SKM-1 (cell line): ENCODE measurements around the gene WBP1.
"Not testable (repeated sequence)": the region's sequence is repeated elsewhere in the genome, so short reads cannot be mapped to it uniquely, and the experiment has no call there.

Source experiments
- DNase-seq: peaks from one replicate; lab custom pipeline; 2025; ENCODE audit not compliant: unreplicated experiment; lab: John Stamatoyannopoulos, UW

WBP1 gene

DNA sequence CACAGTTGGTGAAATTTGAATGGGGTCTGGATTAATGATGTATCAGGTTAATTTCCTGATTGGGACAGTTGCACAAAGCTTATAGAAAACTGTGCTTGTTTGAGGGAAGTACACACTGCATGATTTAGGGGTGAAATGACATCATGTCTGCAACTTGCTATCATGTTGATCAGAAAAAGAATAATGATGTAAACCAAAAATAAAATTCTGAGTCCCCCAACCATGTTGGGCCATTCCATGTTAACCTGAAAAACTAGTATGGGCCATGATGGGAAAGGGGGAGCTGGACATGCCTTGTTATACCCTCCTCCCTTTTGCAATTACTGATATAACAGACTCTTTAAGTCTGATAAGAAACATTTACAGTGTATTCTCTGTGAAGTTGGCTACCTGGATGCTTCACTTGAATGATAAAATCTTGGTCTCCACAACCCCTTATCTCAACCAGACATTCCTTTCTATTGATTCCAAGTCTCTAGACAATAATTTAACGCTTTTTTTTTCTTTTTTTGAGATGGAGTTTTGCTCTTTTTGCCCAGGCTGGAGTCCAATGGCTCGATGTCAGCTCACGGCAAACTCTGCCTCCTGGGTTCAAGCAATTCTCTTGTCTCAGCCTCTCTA lies 7.6 kb upstream of the WBP1 start:
- DNase-seq, result no peak

DNA sequence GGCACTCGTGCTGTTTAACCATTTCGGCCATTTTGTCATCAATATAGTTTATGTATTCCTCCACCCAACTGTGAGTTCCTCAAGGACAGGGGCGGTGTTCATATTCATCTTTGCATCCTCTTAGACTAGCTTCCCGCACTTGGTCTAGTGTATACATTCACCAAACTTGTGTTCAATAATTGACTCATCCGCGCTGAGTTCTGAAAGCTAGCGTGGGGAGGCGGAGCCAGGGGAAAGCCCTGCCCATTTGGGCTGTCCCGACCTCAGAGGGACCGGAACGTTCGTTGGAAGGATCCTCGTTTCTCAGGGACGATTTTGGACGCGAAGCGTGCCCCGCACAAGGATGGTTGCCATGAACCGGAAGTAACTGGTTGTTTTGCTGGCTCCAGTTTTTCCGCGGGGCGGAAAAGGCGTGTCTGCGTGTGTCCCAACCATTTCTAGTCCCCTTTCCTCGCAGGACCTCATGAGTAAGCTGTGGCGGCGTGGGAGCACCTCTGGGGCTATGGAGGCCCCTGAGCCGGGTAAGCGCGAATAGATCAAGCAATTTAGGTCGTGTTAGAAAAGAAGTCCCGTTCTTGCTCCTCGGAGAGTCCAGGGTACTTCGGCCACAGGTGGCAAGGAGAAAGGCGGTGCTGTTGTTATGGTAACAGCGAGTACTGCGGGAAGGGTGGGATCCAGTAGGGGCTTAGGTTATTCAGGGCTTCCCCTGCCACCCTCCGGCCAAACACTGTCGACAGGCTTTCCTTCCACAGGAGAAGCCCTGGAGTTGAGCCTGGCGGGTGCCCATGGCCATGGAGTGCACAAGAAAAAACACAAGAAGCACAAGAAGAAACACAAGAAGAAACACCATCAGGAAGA lies 3.4 kb upstream of the WBP1 start, which contains the start of gene INO80B:
TSS of gene INO80B (plus strand) at position 434 of the 858 bp plus-strand sequence. CDS start at position 464, 30 bp downstream.
- DNase-seq, result peak; percentile 90

DNA sequence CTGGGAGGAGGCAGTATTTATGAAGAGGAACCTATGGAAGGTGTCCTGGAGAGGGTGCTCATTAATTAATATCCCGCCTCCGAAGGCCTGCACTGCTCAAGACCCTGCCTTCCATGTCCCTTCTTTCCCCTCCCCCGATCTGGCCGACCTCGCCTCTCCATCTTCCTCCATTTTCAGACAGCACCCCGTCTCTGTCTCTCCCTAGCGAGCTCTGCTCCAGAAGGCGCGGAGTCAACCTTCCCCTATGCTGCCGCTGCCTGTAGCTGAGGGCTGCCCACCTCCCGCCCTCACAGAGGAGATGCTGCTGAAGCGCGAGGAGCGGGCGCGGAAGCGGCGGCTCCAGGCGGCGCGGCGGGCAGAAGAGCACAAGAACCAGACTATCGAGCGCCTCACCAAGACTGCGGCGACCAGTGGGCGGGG lies 1.1 kb upstream of the WBP1 start:
- no peak for DNase-seq

DNA sequence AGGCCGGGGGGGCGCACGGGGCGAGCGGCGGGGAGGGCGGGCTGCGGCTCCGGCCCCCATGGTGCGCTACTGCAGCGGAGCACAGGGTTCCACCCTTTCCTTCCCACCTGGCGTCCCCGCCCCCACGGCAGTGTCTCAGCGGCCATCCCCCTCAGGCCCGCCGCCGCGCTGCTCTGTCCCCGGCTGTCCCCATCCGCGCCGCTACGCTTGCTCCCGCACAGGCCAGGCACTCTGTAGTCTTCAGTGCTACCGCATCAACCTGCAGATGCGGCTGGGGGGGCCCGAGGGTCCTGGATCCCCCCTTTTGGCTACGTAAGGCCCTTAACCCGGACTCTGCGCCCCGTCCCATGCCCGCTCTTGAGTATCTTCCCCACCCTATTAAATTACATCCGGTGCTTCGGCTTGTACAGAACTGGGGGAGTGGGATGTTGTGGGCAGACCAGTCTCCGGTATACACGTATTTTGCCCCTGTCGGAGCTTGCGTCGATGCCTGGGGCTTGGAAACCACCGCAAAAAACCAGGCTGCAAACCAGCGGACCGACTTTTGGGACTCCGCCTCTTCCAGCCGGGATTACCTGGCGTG lies 598 bp upstream of the WBP1 start:
- no peak for DNase-seq

DNA sequence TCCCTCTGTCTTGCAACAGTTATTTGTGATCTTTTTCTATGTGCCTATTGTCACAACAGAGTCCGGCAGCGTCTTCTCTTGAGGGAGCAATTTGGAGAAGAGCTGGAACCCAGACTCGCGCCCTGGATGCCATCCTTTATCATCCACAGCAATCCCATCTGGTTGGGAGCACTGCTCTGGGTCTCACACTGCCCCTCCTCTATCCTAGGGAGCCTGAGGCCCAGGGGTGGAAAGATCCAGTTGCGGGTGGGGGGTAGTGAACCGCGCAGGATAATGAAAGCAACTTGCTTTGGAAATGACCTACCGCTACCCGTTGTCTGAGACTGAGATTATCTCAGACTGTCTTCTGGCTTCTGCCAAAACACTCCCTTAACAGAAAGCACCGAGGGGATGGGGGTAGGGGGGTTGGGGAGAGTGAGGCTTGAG lies 713 bp downstream of the WBP1 start:
- no peak for DNase-seq

DNA sequence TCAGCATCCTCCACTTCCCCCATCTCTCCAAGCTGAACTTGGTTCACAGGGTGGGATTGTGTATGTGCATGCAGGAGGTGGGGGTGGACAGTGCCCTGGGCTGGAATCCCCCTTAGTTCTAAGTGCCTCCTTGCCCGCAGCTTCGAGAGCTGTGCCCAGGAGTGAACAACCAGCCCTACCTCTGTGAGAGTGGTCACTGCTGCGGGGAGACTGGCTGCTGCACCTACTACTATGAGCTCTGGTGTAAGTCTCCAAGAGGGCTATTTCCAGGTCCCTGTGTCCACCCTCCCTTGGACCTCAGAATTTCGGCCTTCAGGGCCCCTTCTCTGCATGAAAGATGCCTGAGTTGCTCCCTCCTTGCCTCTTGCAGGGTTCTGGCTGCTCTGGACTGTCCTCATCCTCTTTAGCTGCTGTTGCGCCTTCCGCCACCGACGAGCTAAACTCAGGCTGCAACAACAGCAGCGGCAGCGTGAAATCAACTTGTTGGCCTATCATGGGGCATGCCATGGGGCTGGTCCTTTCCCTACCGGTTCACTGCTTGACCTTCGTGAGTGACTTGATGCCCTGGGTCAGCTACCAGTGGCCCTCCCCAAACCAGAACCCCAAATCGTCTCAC lies 1.4 kb downstream of the WBP1 start:
- not testable (repeated sequence) for DNase-seq

DNA sequence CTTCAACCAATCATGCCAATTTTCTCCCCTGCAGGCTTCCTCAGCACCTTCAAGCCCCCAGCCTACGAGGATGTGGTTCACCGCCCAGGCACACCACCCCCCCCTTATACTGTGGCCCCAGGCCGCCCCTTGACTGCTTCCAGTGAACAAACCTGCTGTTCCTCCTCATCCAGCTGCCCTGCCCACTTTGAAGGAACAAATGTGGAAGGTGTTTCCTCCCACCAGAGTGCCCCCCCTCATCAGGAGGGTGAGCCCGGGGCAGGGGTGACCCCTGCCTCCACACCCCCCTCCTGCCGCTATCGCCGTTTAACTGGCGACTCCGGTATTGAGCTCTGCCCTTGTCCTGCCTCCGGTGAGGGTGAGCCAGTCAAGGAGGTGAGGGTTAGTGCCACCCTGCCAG lies 1.9 kb downstream of the WBP1 start:
- DNase-seq, result not testable (repeated sequence)

DNA sequence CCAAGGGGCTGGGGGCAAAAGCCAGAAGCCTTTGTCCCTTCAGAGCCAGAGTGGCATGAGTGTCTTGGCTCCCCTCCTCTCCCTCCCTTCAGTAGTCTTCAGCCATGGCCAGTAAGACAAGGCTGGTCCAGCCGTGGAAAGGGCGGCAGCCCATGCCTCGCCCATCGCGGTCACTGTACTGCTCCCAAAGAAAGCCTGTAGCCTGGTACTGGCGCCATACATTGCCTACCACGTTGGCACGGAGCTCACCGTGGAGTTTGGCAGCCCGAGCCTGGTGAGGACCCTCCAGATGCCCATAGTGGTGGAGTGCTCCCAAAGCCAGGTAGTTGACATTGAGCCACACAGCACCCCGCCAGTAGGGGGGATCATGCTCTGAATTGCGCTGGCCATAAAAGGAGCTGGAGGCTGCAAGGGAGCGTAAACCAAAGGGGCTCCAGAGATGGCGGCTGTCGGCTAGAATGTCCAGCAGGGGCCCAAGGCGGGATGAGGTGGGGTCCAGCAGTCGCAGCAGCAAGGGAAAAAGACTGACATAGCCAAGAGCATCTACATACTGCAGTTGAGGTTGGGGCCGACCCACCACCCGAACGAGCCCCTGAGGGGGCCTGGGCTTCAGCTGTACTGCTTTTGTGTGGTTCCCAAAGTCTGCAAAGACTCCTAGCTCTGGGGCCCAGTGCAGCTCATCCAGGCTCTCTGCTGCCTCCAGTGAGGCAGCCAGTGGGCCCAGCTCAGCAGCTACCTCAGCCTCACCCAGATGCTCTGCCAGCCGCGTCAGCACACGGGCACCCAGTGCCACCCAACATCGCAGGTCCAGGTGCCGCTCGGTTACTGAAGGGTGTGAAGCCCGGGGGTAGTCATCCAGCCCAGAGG lies 3.2 kb downstream of the WBP1 start:
- DNase-seq, result no peak

DNA sequence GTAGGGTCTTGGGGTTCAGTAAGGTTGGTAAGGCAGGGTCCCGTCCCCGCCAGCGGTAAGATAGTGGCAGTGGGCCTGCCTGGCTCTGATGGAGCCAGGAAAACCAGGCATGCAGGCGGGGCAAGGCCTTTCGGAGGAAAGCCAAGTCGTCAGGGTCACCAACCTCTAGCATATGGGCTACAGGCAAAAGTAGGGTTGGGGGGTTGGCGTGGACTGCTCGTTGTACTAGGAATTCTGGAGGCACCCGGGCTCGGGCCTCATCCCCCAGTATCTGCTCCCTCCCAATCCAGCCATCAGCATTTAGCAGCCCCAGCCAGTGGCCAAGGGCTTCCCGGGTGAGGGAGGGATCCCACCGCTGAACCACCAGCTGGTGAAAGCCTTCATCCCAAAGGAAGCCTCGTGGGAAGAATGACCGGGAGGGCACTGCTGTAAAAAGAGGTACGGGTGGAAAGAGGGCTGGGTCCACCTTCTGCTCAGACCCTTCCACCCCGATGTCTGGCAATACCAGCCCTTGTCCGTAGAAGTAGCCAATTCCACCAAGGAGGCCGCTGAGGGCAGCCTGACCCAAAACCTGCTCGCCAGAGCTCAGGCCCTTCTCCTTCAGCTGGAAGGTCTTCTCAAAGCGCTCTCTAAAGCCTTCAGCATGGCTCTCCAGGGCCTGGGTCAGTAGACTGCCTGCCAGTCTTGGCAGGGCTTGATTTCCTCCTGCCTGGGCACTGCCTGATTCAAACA lies 4.0 kb downstream of the WBP1 start:
- no peak for DNase-seq

DNA sequence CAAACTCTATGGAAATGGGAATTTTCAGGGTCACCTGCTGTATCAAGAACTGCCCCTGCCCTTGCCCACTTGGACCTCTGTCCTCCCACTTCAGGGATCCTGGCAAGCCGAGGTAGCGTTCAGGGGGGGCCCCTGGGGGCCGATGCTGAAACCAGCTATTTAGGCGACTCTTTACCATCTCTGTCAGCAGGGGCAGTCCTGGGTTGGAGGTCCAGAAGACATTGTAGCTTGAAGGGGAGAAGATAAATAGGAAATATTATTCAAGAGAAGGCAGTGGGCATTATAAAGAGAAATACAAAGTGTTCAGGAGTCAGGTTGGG lies 4.5 kb downstream of the WBP1 start:
- DNase-seq, result no peak

DNA sequence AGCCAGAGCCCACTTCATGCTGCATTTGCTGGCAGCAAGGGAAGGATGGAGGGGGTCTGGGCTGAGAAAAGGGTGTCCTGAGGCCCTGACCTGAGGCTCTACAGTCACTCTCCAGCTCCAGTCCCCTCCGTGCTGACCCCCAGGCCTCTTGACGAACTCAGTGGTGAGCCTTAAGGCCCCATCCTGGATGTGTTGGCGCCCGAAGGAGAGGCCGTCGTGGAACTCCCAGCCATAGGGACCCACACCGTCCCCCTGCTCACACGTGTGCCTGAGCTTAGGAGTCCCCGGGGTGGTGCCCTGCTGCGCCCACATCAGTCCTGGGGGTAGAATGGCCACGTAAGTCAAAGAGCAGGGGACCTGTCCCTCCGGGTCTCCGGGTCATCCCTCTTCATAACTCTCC lies 6.2 kb downstream of the WBP1 start:
- DNase-seq, result no peak

DNA sequence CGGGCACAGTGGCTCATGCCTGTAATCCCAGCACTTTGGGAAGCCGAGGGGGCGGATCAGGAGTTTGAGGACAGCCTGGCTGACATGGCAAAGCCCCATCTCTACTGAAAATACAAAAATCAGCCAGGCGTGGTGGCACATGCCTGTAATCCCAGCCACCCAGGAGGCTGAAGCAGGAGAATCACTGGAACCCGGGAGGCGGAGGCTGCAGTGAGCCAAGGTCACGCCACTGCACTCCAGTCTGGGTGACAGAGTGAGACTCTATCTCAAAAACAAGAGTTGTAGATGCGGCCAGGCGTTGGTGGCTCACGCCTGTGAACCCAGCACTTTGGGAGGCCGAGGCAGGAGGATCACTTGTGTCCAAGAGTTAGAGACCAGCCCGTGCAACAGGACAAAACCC lies 12.5 kb downstream of the WBP1 start:
- DNase-seq, result not testable (repeated sequence)

DNA sequence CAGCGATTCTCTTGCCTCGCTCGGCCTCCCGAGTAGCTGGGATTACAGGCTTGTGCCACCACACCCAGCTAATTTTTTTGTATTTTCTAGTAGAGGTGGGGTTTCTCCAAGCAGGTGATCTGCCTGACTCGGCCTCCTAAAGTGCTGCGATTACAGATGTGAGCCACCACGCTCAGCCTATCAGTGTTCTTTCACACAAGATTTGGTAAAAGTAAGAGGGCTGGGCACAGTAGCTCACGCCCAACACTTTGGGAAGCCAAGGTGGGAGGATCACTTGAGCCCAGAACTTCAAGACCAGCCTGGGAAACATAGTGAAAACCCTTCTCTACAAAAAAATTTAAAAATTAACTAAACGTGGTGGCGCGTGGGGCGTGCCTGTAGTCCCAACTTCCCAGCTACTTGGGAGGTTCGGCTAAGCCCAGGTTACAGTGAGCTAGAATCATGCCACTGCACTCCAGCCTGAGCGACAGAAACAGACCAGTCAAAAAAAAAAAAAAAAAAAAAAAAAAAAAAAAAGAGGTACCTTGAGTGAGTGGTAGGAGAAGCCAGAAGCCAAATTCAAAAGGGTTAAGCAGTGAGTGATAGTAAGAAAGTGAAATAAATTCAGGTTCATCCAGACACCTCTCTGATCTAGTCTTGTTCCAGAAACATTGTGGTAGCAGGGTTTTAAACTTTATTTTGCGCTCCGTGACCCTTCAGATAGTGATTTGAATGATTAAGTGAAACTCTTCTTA lies 13.3 kb downstream of the WBP1 start:
- DNase-seq, result no peak

DNA sequence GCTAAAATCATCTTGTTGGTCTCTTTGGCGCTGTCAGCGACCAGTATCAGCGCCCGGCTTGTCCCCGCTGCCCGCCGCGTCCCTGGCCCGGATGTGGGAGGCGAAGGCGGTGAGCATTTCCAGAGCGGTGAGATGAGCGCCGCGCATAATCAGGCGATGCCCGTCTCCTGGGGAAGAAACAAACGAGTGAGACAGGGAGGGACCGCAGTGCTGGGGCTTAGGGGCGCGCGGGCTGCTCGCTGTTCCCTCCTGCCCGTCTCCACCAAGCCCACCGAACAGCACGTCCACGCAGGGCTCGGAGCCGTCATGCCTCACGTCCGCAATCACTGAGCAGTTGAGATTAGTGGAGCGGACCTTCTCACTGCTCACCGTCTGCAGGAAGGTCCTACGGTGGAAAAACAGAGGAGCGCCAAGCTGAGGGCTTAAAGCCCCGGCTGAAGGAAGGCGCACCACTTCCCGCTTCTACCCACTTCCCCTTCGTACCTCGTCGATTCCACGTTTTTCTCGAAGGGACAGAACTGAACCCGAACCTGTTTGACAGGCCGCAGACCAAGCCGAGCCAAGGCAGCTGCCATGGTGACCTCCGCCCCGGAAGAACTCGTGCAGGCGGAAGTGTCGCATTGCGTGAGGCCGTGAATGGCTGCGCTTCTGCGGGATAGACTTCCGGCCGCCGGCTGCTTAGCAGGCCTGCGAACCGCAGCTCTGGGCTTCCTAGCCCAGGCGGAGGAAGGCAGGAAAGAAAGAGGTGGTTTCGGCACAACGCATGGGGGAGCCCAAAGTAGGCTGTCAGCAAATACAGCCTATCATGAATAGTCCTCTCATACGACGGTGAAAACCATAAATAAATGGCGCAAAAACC lies 14.1 kb downstream of the WBP1 start, which contains the start of gene MRPL53:
TSS of gene MRPL53 (minus strand) at position 595 of the 859 bp plus-strand sequence. CDS start at position 575, 20 bp downstream.
- peak; percentile 84 for DNase-seq

DNA sequence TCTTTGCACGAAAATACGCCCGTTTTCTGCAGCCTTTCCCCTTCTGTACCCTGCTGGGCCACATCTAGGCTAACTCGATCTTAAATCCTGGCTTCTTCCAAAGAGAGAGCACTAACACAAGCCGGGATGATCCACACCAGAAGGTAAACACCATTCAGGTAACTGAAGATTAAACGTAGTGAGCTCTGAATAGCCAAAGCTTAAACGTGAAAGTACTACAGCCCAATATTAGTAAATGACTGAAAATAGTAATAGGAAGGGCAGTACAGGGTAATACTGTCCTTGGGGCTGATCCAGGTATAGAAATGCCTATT lies 14.7 kb downstream of the WBP1 start:
- DNase-seq, result no peak

DNA sequence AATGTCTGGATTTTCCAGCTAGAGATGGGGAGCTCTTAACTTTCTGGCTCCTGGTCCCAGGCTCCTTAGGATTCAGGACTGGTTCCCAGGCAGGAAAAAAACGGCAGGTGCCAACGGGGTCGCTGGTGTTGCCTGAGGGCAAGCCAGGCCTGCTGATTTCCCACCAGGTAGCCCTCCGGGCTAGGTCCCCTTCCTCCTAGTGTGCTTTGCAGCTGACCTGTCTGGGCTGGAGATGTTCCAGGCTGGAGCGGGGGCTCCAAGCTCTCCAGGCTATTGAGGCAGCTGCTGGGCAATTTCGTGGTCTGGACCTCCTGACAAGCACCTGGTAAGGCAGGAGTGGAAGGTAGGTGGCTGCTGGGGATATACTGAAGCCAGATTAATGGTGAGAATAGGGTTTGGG lies 16.2 kb downstream of the WBP1 start:
- no peak for DNase-seq

DNA sequence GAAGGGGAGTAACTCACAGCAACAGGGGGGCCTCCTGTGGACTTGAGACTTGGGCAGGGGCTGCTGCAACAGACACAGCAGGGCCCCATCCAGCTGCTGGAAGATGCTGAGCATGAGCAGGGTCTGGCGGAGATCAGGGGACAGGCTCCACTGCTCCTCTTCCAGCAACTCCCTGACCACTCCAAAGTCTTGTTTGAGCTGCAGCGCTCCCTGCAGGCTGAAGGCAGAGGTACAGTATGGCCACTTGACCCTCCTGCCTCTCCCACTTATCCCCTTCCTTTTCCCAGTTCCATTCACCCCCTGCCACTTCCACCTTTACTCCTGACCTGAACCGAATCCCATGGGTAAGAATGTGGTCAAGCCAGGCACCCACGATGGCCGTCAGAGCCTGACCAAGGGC lies 16.7 kb downstream of the WBP1 start:
- no peak for DNase-seq

DNA sequence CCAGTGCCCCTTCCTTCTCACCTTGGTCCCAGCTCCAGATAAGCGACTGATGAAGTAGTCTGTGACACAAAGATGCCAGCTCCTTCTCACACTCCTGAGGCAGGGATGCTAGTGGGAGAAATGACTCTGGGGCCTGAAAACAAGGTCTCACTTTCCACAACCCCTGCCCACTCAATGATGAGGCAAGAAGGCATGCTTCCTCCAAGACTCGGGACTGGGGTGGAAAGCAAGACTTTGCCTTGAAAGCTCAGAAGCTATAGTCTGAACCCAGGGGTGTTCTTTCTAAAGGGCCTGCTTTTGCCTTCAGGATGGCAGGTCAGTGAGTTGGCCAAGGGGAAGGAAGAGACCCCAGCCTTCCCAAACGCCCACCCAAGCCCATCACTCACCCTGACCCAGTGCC lies 23.2 kb downstream of the WBP1 start:
- DNase-seq, result no peak
